ENCODE data around the gene C11orf86.
"Not testable (repeated sequence)": the region's sequence is repeated elsewhere in the genome, so short reads cannot be mapped to it uniquely, and the experiment has no call there.

The C11orf86 gene

DNA sequence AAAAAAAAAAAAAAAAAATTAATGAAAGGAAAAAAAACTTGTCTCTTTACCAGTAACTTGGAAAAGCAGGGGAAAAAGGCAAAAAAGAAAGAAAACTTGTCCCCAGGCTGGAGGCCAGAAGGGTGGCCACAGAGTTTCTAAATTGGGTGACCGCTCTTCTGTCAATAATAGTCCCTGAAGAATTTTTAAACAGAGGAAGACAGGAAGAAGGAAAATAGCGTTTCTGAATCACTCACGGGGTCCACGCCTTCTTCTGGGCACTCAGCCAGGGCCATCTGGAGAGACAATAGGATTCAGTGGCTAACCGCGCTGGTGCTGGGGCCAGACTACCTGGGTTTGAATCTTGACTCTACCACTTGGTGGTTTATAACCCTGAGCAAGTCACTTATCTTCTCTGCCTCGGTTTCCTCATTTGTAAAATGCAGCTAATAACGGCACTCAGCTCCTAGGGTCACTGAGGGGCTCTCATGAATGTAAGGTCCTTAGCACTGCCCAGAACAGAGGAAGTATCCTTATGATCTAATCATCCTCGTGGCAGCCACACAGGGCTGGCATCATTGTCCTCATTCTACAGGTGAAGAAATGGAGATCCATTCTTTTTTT, 7.0 kb downstream of the C11orf86 start:
- Histone ChIP-seq H3K27ac (ENCODE audit: low read length) (no peak overlapping the region), H3K9me3 (ENCODE audit: control insufficient read depth, low read depth, low read length) (no peaks in the 10 kb centered on the region), H3K9ac (ENCODE audit: low read length) (no peak overlapping the region), H3K36me3 (ENCODE audit: control insufficient read depth, low read depth, low read length) (no peaks in the 10 kb centered on the region), H3K4me1 (ENCODE audit: control insufficient read depth, low read depth, low read length) (no peaks in the 10 kb centered on the region), H3K4me3 (ENCODE audit: low read length) (no peak overlapping the region), H3K27me3 (ENCODE audit: control insufficient read depth, insufficient read depth, low read length) (no peaks in the 10 kb centered on the region)

GRCh38 chr11:66983275-66983924, 8.3 kb downstream of the C11orf86 start:
- Histone ChIP-seq H3K27me3 (ENCODE audit: control insufficient read depth, insufficient read depth, low read length) (no peaks in the 10 kb centered on the region), H3K9me3 (ENCODE audit: control insufficient read depth, low read depth, low read length) (no peaks in the 10 kb centered on the region), H3K36me3 (ENCODE audit: control insufficient read depth, low read depth, low read length) (no peaks in the 10 kb centered on the region), H3K4me1 (ENCODE audit: control insufficient read depth, low read depth, low read length) (no peaks in the 10 kb centered on the region), H3K27ac (ENCODE audit: low read length) (no peak overlapping the region), H3K4me3 (ENCODE audit: low read length) (no peak overlapping the region), H3K9ac (ENCODE audit: low read length) (no peak overlapping the region)

GRCh38 chr11:66985508-66986177, 10.5 kb downstream of the C11orf86 start:
- Histone ChIP-seq H3K36me3 (ENCODE audit: control insufficient read depth, low read depth, low read length) (no peaks in the 10 kb centered on the region), H3K27ac (ENCODE audit: low read length) (no peak overlapping the region), H3K4me1 (ENCODE audit: control insufficient read depth, low read depth, low read length) (no peaks in the 10 kb centered on the region), H3K9me3 (ENCODE audit: control insufficient read depth, low read depth, low read length) (no peaks in the 10 kb centered on the region), H3K9ac (ENCODE audit: low read length) (no peak overlapping the region), H3K27me3 (ENCODE audit: control insufficient read depth, insufficient read depth, low read length) (no peaks in the 10 kb centered on the region), H3K4me3 (ENCODE audit: low read length) (no peak overlapping the region)

- Histone ChIP-seq H3K9me3 (ENCODE audit: control insufficient read depth, low read depth, low read length) (no peaks in the 10 kb centered on the region), H3K4me1 (ENCODE audit: control insufficient read depth, low read depth, low read length) (no peaks in the 10 kb centered on the region), H3K9ac (ENCODE audit: low read length) (no peak overlapping the region), H3K4me3 (ENCODE audit: low read length) (no peak overlapping the region), H3K27ac (ENCODE audit: low read length) (no peak overlapping the region), H3K27me3 (ENCODE audit: control insufficient read depth, insufficient read depth, low read length) (no peaks in the 10 kb centered on the region), H3K36me3 (ENCODE audit: control insufficient read depth, low read depth, low read length) (no peaks in the 10 kb centered on the region)
Measured at GRCh38 chr11:66986178-66986545, 11.1 kb downstream of the C11orf86 start.

DNA sequence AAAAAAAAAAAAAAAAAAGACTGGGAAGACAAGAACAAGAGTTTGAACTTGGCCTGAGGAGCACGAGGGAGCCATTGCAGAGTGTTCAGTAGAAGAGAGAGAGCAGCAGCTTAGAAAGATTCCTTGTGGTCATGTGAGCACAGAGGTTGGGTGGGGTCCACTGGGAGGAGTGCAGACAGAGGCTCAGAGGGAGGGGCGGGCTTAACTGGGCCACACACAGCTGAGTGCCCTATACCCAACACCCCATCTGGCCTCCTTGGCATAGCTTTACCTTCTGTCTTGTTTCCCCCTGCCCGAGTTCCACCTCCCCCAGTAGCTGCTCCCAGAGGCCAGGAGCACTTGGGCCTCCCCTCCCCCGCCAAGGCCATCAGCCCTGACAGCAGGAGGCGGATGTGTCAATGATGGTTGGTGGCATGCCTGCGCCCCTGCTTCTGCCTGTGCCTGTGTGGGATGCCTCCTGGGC, 12.1 kb downstream of the C11orf86 start:
- Histone ChIP-seq H3K27ac (ENCODE audit: low read length) (no peak overlapping the region), H3K36me3 (ENCODE audit: control insufficient read depth, low read depth, low read length) (no peaks in the 10 kb centered on the region), H3K27me3 (ENCODE audit: control insufficient read depth, insufficient read depth, low read length) (no peaks in the 10 kb centered on the region), H3K4me1 (ENCODE audit: control insufficient read depth, low read depth, low read length) (no peaks in the 10 kb centered on the region), H3K4me3 (ENCODE audit: low read length) (no peak overlapping the region), H3K9me3 (ENCODE audit: control insufficient read depth, low read depth, low read length) (no peaks in the 10 kb centered on the region), H3K9ac (ENCODE audit: low read length) (no peak overlapping the region)

DNA sequence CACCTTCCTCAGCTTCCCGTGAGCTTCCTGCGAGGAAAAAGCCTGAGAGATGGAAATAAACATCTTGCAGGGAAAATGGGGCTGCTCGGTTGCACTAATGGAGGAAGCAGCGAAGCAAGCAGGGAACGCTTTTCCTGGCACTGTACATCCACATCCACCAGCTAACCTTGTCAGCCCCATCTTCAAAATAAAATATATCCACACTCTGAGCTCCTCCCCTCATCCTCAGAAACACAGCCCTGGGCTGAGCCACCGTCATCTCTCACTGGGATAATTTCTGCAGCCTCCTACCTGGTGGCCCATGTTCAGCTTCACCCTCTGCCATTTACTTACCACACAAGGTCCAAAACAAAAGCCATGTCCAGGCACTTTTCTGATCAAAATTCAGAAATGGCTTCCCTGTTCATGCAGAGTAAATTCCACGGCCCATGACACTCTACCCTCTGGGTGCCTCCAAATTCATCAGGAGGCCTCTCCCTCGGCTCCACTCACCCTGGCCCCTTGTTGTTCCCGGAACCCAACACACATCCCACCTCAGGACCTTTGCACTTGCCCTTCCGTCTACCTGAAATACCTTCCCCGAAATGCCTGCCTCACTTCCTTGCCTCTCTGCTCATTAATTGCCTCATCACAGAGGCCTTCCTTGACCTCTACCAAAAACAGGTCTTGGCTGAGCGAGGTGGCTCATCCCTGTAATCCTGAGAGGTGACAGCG, 13.0 kb downstream of the C11orf86 start:
- Histone ChIP-seq H3K36me3 (ENCODE audit: control insufficient read depth, low read depth, low read length) (no peaks in the 10 kb centered on the region), H3K9ac (ENCODE audit: low read length) (no peak overlapping the region), H3K4me1 (ENCODE audit: control insufficient read depth, low read depth, low read length) (no peaks in the 10 kb centered on the region), H3K27me3 (ENCODE audit: control insufficient read depth, insufficient read depth, low read length) (no peaks in the 10 kb centered on the region), H3K27ac (ENCODE audit: low read length) (no peak overlapping the region), H3K9me3 (ENCODE audit: control insufficient read depth, low read depth, low read length) (no peaks in the 10 kb centered on the region), H3K4me3 (ENCODE audit: low read length) (no peak overlapping the region)

- H3K27me3 ChIP-seq (ENCODE audit: control insufficient read depth, insufficient read depth, low read length); H3K4me1 ChIP-seq (ENCODE audit: control insufficient read depth, low read depth, low read length); H3K27ac ChIP-seq (ENCODE audit: low read length); H3K9ac ChIP-seq (ENCODE audit: low read length); H3K36me3 ChIP-seq (ENCODE audit: control insufficient read depth, low read depth, low read length); H3K9me3 ChIP-seq (ENCODE audit: control insufficient read depth, low read depth, low read length); H3K4me3 ChIP-seq (ENCODE audit: low read length): not testable (repeated sequence)
Measured at GRCh38 chr11:66988741-66989140, 13.6 kb downstream of the C11orf86 start.

DNA sequence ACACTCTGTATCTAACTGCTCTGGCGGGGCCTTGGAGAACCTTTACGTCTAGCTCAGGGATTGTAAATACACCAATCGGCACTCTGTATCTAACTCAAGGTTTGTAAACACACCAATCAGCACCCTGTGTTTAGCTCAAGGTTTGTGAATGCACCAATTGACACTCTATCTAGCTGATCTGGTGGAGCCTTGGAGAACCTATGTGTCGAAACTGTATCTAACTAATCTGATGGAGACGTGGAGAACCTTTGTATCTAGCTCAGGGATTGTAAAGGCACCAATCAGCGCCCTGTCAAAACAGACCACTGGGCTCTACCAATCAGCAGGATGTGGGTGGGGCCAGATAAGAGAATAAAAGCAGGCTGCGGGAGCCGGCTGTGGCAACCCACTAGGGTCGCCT, 14.3 kb downstream of the C11orf86 start:
- not testable (repeated sequence) for H3K9ac ChIP-seq (ENCODE audit: low read length); H3K36me3 ChIP-seq (ENCODE audit: control insufficient read depth, low read depth, low read length); H3K4me3 ChIP-seq (ENCODE audit: low read length); H3K4me1 ChIP-seq (ENCODE audit: control insufficient read depth, low read depth, low read length); H3K9me3 ChIP-seq (ENCODE audit: control insufficient read depth, low read depth, low read length); H3K27me3 ChIP-seq (ENCODE audit: control insufficient read depth, insufficient read depth, low read length); H3K27ac ChIP-seq (ENCODE audit: low read length)

GRCh38 chr11:66992041-66992440, 16.9 kb downstream of the C11orf86 start:
- no peak overlapping the region for H3K9ac ChIP-seq (ENCODE audit: low read length)
- H3K27me3 ChIP-seq (ENCODE audit: control insufficient read depth, insufficient read depth, low read length) = no peaks in the 10 kb centered on the region
- no peak overlapping the region for H3K4me3 ChIP-seq (ENCODE audit: low read length)
- no peaks in the 10 kb centered on the region for H3K9me3 ChIP-seq (ENCODE audit: control insufficient read depth, low read depth, low read length)
- no peaks in the 10 kb centered on the region for H3K36me3 ChIP-seq (ENCODE audit: control insufficient read depth, low read depth, low read length)
- no peaks in the 10 kb centered on the region for H3K4me1 ChIP-seq (ENCODE audit: control insufficient read depth, low read depth, low read length)
- no peak overlapping the region for H3K27ac ChIP-seq (ENCODE audit: low read length)

DNA sequence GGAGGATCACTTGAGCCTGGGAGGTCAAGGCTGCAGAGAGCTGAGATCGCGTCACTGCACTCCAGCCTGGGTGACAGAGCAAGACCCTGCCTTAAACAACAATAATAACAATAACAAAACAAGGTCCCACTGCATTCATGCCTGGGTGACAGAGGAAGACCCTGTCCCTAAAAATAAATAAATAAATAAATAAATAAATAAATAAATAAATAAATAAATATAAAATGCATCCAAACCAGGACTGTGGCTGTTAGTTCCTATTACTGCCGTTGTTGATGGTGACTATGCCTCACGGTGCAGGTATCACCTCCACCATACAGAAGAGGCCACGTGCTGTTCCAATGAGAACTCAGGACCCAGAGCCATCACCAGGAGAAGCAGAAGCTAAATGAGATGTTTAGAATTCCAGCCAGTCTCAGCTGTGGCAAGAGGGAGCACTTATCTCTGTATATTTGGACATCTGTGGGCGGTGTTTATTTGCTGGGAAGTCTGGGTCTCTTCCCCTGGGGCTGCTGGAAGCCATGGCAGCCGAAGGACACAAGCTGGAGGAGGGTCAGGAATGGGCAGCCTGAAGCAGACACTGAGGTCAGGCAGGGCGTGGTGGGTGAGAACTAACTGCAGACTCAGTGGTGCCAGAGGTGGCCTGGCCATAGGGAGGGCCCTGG, 21.6 kb downstream of the C11orf86 start:
- Histone ChIP-seq H3K27ac (ENCODE audit: low read length) (no peak overlapping the region), H3K9ac (ENCODE audit: low read length) (no peak overlapping the region)

DNA sequence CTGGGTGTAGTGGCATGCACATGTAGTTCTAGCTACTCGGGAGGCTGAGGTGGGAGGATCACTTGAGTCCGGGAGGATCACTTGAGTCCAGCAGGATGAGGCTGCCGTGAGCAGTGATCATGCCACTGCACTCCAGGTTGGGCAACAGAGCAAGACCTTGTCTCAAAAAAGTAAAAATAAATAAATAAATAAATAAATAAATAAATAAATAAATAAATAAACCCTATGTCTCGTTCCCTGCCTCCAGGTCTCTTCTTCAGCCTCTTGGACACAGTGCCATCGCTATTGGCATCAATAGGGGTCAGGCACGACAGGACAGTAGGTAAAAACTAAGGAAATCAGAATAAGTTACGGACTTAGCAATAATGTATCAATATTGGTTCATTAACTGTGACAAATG, 24.5 kb downstream of the C11orf86 start:
- Histone ChIP-seq H3K27ac (ENCODE audit: low read length) (no peak overlapping the region), H3K9ac (ENCODE audit: low read length) (no peak overlapping the region), H3K27me3 (ENCODE audit: control insufficient read depth, insufficient read depth, low read length) (no peaks in the 10 kb centered on the region), H3K4me3 (ENCODE audit: low read length) (no peak overlapping the region), H3K9me3 (ENCODE audit: control insufficient read depth, low read depth, low read length) (no peaks in the 10 kb centered on the region), H3K4me1 (ENCODE audit: control insufficient read depth, low read depth, low read length) (peaks cover 15% of the 10 kb centered on the region), H3K36me3 (ENCODE audit: control insufficient read depth, low read depth, low read length) (no peaks in the 10 kb centered on the region)

More for the DNA sequence above, 21.6 kb downstream of the C11orf86 start:
- Histone ChIP-seq H3K9me3 (ENCODE audit: control insufficient read depth, low read depth, low read length) (no peaks in the 10 kb centered on the region), H3K4me3 (ENCODE audit: low read length) (no peak overlapping the region), H3K36me3 (ENCODE audit: control insufficient read depth, low read depth, low read length) (no peaks in the 10 kb centered on the region), H3K4me1 (ENCODE audit: control insufficient read depth, low read depth, low read length) (no peaks in the 10 kb centered on the region), H3K27me3 (ENCODE audit: control insufficient read depth, insufficient read depth, low read length) (no peaks in the 10 kb centered on the region)

All from iPS-18a (cell line).